HepG2 (cell line): ENCODE data around the gene CELSR3. TPM values are rescaled to one million over a fixed set of nuclear protein-coding genes. Genes with fewer than 3 reads are reported as not detected.

Experiments used
- ATAC-seq: fragments of 200-7000 bp; cut with Tn5 transposase; 3 replicates; pipeline ENCODE4 v1.9.1; 2020; ENCODE audit warnings: mild to moderate bottlenecking, moderate library complexity
- BruUV-seq: library from RNA; stranded (reverse); fragments of 400-500 nt; replicated peaks from 2 replicates; lab custom pipeline; 2021; lab: Mats Ljungman, UMichigan
- CTCF ChIA-PET: fragments of 300-600 bp; formaldehyde crosslinking; extraction: SDS; loops from one replicate; lab custom pipeline; 2021; ENCODE audit warnings: low total read pairs, inconsistent platforms, low intra/inter-chr PET ratio; lab: Yijun Ruan, JAX
- POLR2A ChIA-PET: fragments of 350-600 bp; sonication (Branson Sonifier 250); formaldehyde crosslinking; loops from one replicate; lab custom pipeline; 2020; ENCODE audit warnings: antibody characterized with exemption, inconsistent platforms; lab: Yijun Ruan, JAX
- DNase-seq: peaks from one replicate; pipeline ENCODE4 v3.0.0-alpha.2; 2015; ENCODE audit warnings: low spot score
- FAIRE-seq: peaks from 3 replicates; lab custom pipeline; 2011; peaks lifted over from hg19 to GRCh38; lab: Jason Lieb, UNC
- H2AFZ ChIP-seq: one replicate; pipeline ENCODE4 v1.6.1; 2011; ENCODE audit warnings: low read length, inconsistent platforms
- H3K27ac ChIP-seq: fragments of 300-600 bp; 3 replicates; pipeline ENCODE4 v1.8.0; 2011; ENCODE audit warnings: mixed run types, mild to moderate bottlenecking, mixed read lengths, low read length, inconsistent platforms; ENCODE audit not compliant: insufficient read depth; ENCODE audit errors: extremely low read length
- H3K27me3 ChIP-seq, 2 experiments: fragments of 200-600 bp in 1 of 2; 2 replicates in 1 of 2; 3 replicates in 1 of 2; pipeline versions ENCODE4 v1.6.0 to v1.8.0; 2011; ENCODE audit warnings: low read length in 2 of 2, mild to moderate bottlenecking in 2 of 2, moderate library complexity in 2 of 2, inconsistent platforms in 1 of 2; ENCODE audit not compliant: insufficient read depth in 2 of 2, control insufficient read depth in 1 of 2
- H3K36me3 ChIP-seq, 2 experiments: fragments of 200-600 bp in 1 of 2; replicated peaks in 1 of 2; 2 replicates in 1 of 2; 3 replicates in 1 of 2; pipeline versions ENCODE4 v1.5.1 to v1.8.0; 2011; ENCODE audit warnings: low read length in 2 of 2, inconsistent platforms in 1 of 2; ENCODE audit not compliant: insufficient read depth in 2 of 2, control insufficient read depth in 1 of 2
- H3K4me1 ChIP-seq: 2 replicates; pipeline ENCODE4 v1.5.1; 2012; ENCODE audit warnings: low read length, inconsistent platforms; ENCODE audit not compliant: insufficient read depth
- H3K4me2 ChIP-seq: 2 replicates; pipeline ENCODE4 v1.6.0; 2011; ENCODE audit warnings: low read depth, low read length, inconsistent platforms
- H3K4me3 ChIP-seq, 3 experiments: fragments of 200-600 bp in 1 of 3; sonication (generic), shearing (Covaris generic) in 1 of 3; replicated peaks in 1 of 3; 2 replicates each; pipeline ENCODE4 v1.5.1; 2011 to 2016; ENCODE audit warnings: low read length in 3 of 3, inconsistent platforms in 2 of 3, low read depth in 2 of 3, mild to moderate bottlenecking in 2 of 3, control low read depth in 1 of 3, mixed read lengths in 1 of 3; ENCODE audit not compliant: insufficient read depth in 1 of 3
- H3K79me2 ChIP-seq: one replicate; pipeline ENCODE4 v1.6.1; 2011; ENCODE audit warnings: low read length, inconsistent platforms; ENCODE audit not compliant: insufficient read depth
- H3K9ac ChIP-seq: 2 replicates; pipeline ENCODE4 v1.6.0; 2011; ENCODE audit warnings: mild to moderate bottlenecking, low read depth, low read length, inconsistent platforms; ENCODE audit not compliant: insufficient read depth
- H3K9me3 ChIP-seq: 2 replicates; pipeline ENCODE4 v1.5.1; 2012; ENCODE audit warnings: mild to moderate bottlenecking, low read length
- H4K20me1 ChIP-seq: 2 replicates; pipeline ENCODE4 v1.6.0; 2011; ENCODE audit warnings: inconsistent platforms, mild to moderate bottlenecking, low read length, moderate library complexity; ENCODE audit not compliant: insufficient read depth
- FOSL2 ChIP-seq: sonication (generic); formaldehyde crosslinking; IDR thresholded peaks from 2 replicates; pipeline ENCODE4 v1.4.0; 2020; ENCODE audit warnings: missing genetic modification reagents
- MED13 ChIP-seq: sonication (generic); formaldehyde crosslinking; IDR thresholded peaks from 2 replicates; pipeline ENCODE4 v1.5.0; 2020; ENCODE audit warnings: missing genetic modification reagents
- MTF2 ChIP-seq: sonication (generic); formaldehyde crosslinking; IDR thresholded peaks from 2 replicates; pipeline ENCODE4 v1.5.0; 2020; ENCODE audit warnings: missing genetic modification reagents, borderline replicate concordance
- PHF20 ChIP-seq: sonication (generic); formaldehyde crosslinking; IDR thresholded peaks from 2 replicates; pipeline ENCODE4 v1.5.0; 2020; ENCODE audit warnings: mild to moderate bottlenecking, missing genetic modification reagents
- ZNF468 ChIP-seq: sonication (generic); formaldehyde crosslinking; IDR thresholded peaks from 2 replicates; pipeline ENCODE4 v1.8.0; 2022; ENCODE audit warnings: mild to moderate bottlenecking, moderate library complexity, missing genetic modification reagents
- ZNF607 ChIP-seq: sonication (generic); formaldehyde crosslinking; IDR thresholded peaks from 2 replicates; pipeline ENCODE4 v1.5.1; 2020; ENCODE audit warnings: missing genetic modification reagents, mild to moderate bottlenecking, borderline replicate concordance
- ZNF775 ChIP-seq: sonication (generic); formaldehyde crosslinking; IDR thresholded peaks from 2 replicates; pipeline ENCODE4 v1.4.0; 2020; ENCODE audit warnings: missing genetic modification reagents, mild to moderate bottlenecking, moderate library complexity, borderline replicate concordance
- WGBS: methylation state at CpG from one replicate; pipeline ENCODE4 v1.1.6; 2017; ENCODE audit warnings: low lambda C conversion rate; 5-methylcytosine and 5-hydroxymethylcytosine counted together
- in situ Hi-C: cut with HindIII; loops from 2 replicates; pipeline ENCODE4 v1.10.0; 2017; ENCODE audit warnings: low pct_unique_long_range_greater_than_20kb; ENCODE audit not compliant: extremely low pct_ligation_motif_present
- intact Hi-C: fragments of 100-400 bp; cut with micrococcal nuclease; formaldehyde crosslinking; loops from one replicate; pipeline ENCODE4 v1.10.0; 2022; ENCODE audit not compliant: unreplicated experiment
- polyA plus RNA-seq, 8 experiments: library from polyadenylated mRNA; depleted of rRNA in 3 of 8; stranded (reverse) in 7 of 8; unstranded in 1 of 8; fragments of >200 nt; fragmentation: Illumina TruSeq in 4 of 8; extraction: Trizol in 4 of 8; gene quantifications; 2 replicates each; pipeline versions ENCODE4 v1.2.1 to v1.2.3, GENCODE V29; 2011 to 2016; ENCODE audit warnings: low read depth in 4 of 8, missing spikeins in 1 of 8, mixed read lengths in 1 of 8; ENCODE audit not compliant: insufficient read depth in 1 of 8
- total RNA-seq, 5 experiments: library from RNA; depleted of rRNA; stranded (reverse); fragments of >200 nt; fragmentation: Illumina TruSeq; extraction: Trizol; gene quantifications; 2 replicates each; pipeline ENCODE4 v1.2.3, GENCODE V29; 2016; ENCODE audit warnings: low read depth in 1 of 5
- TF ChIP-seq, protein P1 (sequence below): sonication (generic); formaldehyde crosslinking; conservative IDR thresholded peaks from 2 replicates; pipeline ENCODE4 v1.8.0; 2022; ENCODE audit warnings: low read depth, missing genetic modification reagents
- TF ChIP-seq, protein P2 (sequence below): sonication (generic); formaldehyde crosslinking; IDR thresholded peaks from 2 replicates; pipeline ENCODE4 v1.4.0; 2020; ENCODE audit warnings: missing genetic modification reagents
- TF ChIP-seq, protein P3 (sequence below): sonication (generic); formaldehyde crosslinking; IDR thresholded peaks from 2 replicates; pipeline ENCODE4 v1.4.0; 2020; ENCODE audit warnings: missing genetic modification reagents

CELSR3 gene
- total and polyA plus RNA-seq, 2 of the 13 experiments (the other 11 are each of a cell fraction or from before 2014, with no cell fraction given) = 5.4 to 6.7 TPM

DNA sequence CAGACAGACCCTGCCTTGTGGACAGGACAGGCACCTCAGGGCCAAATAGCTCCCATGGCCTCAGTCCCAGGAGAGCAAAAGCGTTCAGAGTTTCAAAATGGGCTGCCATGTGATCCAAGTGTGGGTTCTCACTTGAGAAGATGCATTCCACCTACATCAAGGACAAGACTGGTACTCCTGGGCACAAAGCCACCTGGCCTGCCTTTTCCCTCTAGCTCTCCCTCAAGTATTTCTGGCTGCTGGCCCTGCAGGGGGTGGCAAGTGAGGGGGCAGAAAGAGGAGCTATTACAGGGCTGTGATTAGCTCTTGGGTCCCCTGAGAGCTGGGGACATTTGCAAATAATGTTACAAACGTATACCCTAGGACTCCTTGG, 61.1 kb downstream of the CELSR3 start:
- peaks cover 27% of the 10 kb centered on the region for H3K4me1 ChIP-seq
- no peak for ATAC-seq
- no peak overlapping the region for H3K27ac ChIP-seq
- no peaks in the 10 kb centered on the region for H3K79me2 ChIP-seq
- H3K9ac ChIP-seq = no peak overlapping the region
- in situ Hi-C loops (no loop called here), intact Hi-C loops (no loop called here)
- H3K4me3 ChIP-seq = no peak overlapping the region
- BruUV-seq = no TSS peak
- no peak for DNase-seq
- H3K36me3 ChIP-seq = peaks cover 52 to 84% of the 10 kb centered on the region in 2 experiments
- no peak overlapping the region for H2AFZ ChIP-seq
- H4K20me1 ChIP-seq = peaks cover 14% of the 10 kb centered on the region; the same call in 1 of the 2 replicates
- CTCF ChIA-PET = no interaction called here
- H3K9me3 ChIP-seq = no peaks in the 10 kb centered on the region
- FAIRE-seq = no peak
- POLR2A ChIA-PET = interaction anchor here (1.2 kb wide), 1 partner anchor 33 kb away, joined by 3 read pairs; the partner anchor contains the start of gene SLC26A6
- no peaks in the 10 kb centered on the region for H3K27me3 ChIP-seq
- no peak overlapping the region for H3K4me2 ChIP-seq
- TF ChIP-seq PHF20 (CRISPR knock-in tag) (no peak), ZNF468 (CRISPR knock-in tag) (no peak), FOSL2 (CRISPR knock-in tag) (no peak), MTF2 (CRISPR knock-in tag) (no peak), MED13 (no peak), ZNF607 (no peak), ZNF775 (no peak)
- TF ChIP-seq, protein P1, sequence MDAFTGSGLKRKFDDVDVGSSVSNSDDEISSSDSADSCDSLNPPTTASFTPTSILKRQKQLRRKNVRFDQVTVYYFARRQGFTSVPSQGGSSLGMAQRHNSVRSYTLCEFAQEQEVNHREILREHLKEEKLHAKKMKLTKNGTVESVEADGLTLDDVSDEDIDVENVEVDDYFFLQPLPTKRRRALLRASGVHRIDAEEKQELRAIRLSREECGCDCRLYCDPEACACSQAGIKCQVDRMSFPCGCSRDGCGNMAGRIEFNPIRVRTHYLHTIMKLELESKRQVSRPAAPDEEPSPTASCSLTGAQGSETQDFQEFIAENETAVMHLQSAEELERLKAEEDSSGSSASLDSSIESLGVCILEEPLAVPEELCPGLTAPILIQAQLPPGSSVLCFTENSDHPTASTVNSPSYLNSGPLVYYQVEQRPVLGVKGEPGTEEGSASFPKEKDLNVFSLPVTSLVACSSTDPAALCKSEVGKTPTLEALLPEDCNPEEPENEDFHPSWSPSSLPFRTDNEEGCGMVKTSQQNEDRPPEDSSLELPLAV (CRISPR knock-in tag) = no peak
- TF ChIP-seq, protein P2, sequence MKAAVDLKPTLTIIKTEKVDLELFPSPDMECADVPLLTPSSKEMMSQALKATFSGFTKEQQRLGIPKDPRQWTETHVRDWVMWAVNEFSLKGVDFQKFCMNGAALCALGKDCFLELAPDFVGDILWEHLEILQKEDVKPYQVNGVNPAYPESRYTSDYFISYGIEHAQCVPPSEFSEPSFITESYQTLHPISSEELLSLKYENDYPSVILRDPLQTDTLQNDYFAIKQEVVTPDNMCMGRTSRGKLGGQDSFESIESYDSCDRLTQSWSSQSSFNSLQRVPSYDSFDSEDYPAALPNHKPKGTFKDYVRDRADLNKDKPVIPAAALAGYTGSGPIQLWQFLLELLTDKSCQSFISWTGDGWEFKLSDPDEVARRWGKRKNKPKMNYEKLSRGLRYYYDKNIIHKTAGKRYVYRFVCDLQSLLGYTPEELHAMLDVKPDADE (CRISPR knock-in tag) = no peak
- TF ChIP-seq, protein P3, sequence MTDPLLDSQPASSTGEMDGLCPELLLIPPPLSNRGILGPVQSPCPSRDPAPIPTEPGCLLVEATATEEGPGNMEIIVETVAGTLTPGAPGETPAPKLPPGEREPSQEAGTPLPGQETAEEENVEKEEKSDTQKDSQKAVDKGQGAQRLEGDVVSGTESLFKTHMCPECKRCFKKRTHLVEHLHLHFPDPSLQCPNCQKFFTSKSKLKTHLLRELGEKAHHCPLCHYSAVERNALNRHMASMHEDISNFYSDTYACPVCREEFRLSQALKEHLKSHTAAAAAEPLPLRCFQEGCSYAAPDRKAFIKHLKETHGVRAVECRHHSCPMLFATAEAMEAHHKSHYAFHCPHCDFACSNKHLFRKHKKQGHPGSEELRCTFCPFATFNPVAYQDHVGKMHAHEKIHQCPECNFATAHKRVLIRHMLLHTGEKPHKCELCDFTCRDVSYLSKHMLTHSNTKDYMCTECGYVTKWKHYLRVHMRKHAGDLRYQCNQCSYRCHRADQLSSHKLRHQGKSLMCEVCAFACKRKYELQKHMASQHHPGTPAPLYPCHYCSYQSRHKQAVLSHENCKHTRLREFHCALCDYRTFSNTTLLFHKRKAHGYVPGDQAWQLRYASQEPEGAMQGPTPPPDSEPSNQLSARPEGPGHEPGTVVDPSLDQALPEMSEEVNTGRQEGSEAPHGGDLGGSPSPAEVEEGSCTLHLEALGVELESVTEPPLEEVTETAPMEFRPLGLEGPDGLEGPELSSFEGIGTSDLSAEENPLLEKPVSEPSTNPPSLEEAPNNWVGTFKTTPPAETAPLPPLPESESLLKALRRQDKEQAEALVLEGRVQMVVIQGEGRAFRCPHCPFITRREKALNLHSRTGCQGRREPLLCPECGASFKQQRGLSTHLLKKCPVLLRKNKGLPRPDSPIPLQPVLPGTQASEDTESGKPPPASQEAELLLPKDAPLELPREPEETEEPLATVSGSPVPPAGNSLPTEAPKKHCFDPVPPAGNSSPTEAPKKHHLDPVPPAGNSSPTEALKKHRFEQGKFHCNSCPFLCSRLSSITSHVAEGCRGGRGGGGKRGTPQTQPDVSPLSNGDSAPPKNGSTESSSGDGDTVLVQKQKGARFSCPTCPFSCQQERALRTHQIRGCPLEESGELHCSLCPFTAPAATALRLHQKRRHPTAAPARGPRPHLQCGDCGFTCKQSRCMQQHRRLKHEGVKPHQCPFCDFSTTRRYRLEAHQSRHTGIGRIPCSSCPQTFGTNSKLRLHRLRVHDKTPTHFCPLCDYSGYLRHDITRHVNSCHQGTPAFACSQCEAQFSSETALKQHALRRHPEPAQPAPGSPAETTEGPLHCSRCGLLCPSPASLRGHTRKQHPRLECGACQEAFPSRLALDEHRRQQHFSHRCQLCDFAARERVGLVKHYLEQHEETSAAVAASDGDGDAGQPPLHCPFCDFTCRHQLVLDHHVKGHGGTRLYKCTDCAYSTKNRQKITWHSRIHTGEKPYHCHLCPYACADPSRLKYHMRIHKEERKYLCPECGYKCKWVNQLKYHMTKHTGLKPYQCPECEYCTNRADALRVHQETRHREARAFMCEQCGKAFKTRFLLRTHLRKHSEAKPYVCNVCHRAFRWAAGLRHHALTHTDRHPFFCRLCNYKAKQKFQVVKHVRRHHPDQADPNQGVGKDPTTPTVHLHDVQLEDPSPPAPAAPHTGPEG = no peak
- 100% methylated on average over 2 of the region's 2 CpGs for WGBS
